Activated CD8-positive, alpha-beta memory T cell treated with anti-CD3 and anti-CD28 coated beads, Interleukin-2, amount 50 U/mL, for 4 hours (primary cell): ENCODE data around the gene SUMO4.
A peak's percentile ranks its signal among the peaks of the same experiment; 100 is the strongest.

Experiments used
- DNase-seq: peaks from one replicate; pipeline ENCODE4 v3.0.0-alpha.2; 2020

The SUMO4 gene

DNA sequence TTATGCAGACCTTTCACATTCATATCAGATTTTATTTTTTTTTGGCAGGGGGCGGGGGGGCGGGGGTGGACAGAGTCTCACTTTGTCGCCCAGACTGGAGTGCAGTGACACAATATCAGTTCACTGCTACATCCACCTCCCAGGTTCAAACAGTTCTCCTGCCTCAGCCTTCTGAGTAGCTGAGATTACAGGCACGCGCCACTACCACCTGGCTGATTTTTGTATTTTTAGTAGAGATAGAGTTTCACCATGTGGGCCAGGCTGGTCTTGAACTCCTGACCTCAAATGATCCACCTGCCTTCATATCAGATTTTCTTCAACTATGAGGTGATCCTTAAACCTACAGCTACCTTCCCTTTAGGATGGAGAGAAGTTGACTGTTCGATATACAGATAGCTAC lies 8.0 kb upstream of the SUMO4 start:
- DNase-seq = no peak

GRCh38 chr6:149392535-149392934 lies 7.5 kb upstream of the SUMO4 start:
- no peak for DNase-seq

- no peak for DNase-seq
These were observed 6.9 kb upstream of the SUMO4 start for GRCh38 chr6:149393002-149393679.

GRCh38 chr6:149395185-149395584 lies 4.9 kb upstream of the SUMO4 start:
- no peak for DNase-seq

GRCh38 chr6:149397384-149397783 lies 2.7 kb upstream of the SUMO4 start:
- DNase-seq = no peak

DNA sequence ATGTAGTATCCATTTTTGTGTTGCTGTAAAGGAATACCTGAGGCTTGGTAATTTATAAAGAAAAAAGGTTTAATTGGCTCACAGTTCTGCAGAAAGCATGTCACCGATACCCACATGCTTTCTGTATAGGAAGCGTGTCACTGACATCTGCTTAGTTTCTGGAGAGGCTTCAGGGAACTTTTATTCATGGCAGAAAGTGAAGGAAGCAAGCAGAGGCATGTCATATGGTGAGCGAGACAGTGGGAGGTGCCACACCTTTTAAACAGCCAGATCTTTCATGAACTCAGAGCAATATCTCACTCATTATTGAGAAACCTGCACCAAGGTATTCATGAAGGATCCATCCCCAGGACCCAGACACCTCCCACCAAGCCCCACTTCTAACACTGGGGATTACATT lies 3.5 kb downstream of the SUMO4 start:
- DNase-seq = no peak

DNA sequence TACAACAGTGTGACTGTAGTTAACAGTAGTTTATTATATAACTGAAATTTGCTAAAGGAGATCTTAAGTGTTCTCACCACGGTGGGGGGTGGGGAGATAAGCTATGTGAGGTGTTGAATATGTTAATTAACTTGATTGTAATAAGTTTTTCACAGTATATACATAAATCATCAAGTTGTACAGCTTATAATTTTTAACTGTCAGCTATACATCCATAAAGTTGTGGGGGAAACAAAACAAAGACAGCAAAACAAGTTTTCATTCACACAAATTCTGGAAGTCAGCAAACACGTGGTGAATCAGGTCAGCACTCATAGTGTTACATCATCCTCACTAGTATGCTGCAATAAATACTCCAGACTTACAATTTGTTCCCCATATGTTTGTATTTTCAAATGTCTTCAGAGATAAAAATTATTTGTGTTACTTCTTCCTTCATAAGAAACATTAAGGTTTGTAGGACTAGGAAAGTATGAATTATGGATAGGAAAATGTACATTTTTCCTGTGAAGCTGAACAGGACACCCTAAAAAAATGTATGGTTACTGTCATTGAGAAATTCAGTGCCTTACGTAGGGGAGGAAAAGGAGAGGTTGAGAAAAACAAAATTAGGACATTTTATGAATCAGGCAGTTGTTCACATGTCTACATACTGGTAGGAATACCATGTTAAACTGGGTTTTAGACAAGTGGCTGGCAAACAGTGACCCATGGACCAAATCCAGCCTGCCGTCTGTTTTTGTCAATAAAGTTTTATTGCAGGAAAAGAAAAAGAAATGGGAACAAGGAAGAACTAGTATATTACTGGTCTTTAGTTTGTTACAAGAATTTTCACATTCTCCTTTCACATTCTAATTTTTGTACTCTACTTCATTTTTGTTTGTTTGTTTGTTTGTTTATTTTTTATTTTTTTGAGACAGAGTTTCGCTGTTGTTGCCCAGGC lies 6.0 kb downstream of the SUMO4 start:
- no peak for DNase-seq

DNA sequence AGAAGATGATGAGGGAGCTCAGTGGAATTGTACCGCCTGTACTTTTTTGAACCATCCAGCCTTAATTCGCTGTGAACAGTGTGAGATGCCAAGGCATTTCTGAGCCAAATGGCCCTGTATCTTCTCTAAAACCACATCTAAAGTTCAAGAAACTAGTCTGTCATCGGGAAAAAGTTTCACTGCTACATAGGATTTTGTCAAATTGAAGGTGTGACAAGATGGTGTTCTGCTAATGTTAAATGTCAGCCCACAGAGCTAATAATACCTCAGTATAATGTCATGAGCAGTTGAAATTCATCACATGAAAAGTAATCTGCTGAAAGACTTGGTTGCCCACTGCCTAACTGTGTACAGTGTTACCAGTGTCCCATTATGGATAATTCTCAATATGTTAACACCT lies 9.6 kb downstream of the SUMO4 start:
- no peak for DNase-seq

DNA sequence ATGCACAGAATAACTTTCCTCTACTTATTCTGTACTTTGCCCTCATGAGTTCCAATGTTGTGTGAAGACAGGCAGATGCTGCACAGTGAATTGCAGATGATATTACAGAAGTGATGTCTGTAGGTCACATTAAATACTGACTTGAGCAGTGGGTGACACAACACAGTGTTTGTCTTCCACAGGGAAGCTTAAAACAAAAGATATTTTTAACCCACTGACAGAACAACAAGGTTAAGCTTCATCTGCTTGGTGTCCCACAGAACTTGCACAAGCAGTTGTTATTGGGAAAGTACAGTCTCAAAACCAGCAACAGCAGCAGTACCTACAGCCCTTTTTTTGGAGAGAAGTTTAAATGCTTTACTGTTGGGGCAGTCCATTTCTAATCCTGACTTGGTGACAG lies 10.5 kb downstream of the SUMO4 start:
- no peak for DNase-seq

- DNase-seq = no peak
These were observed 13.9 kb downstream of the SUMO4 start for GRCh38 chr6:149414009-149414408.

- no peak for DNase-seq
These were observed 14.8 kb downstream of the SUMO4 start for GRCh38 chr6:149414821-149415220.

GRCh38 chr6:149419696-149420404 lies 19.8 kb downstream of the SUMO4 start:
- DNase-seq = no peak

DNA sequence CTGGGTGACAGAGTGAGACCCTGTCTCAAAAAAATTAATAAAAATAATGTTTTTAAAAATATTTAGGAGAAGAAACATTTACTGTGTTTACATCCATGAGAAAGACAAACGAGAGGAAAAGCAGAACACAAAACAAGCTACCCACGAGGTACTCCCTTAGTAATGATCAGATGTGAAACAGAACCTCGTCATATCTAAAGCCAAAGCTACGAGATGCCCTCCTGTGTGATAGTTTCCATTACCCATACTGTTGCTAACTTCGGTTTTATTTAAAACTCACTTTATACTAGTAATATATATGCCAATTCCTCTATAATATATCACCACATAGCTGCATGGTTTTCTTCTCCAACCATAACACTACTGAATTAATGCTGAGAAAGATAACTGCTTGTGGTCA lies 21.1 kb downstream of the SUMO4 start:
- no peak for DNase-seq

GRCh38 chr6:149422581-149422980 lies 22.5 kb downstream of the SUMO4 start:
- DNase-seq = no peak

- no peak for DNase-seq
These were observed 23.9 kb downstream of the SUMO4 start for GRCh38 chr6:149423964-149424440.

DNA sequence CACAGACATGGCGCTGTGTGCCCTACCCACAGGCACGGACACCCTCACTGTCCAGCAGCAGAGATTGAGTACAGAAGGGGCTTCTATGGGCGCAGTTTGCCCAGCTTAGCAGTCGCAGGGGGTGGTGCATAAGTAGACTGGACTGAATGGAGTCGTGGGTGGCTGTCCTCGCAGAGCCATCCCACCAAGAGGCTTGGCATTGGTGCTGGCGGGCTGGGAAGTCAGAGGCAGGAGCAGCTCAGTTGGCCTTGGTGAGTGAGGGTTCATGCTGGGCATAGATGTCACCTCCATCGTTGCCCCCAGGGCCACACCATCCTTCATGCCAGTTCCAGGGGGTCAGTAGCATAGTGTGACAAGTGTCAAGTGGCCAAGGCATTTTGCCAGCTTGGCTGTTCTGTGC lies 25.2 kb downstream of the SUMO4 start:
- DNase-seq = no peak

DNA sequence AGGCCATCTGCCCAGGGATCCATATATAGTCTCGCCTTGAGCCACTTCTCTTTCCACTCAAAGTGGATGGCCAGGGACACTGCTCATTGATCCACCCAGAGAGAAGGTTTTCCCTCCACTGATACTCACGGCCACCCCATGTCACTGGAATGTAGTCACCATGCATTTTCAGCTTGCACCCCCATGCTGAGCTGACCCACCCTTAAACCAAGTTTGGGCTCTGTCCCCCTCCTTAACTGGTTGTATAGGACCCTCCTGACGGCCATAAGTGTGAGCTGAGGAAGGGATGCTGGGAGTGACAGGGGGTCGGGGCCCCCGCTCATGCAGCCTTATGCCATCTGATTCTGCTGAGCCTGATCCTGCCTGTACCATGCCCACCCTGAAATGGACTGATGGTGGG lies 25.7 kb downstream of the SUMO4 start:
- no peak for DNase-seq

GRCh38 chr6:149428606-149429005 lies 28.5 kb downstream of the SUMO4 start:
- no peak for DNase-seq

DNA sequence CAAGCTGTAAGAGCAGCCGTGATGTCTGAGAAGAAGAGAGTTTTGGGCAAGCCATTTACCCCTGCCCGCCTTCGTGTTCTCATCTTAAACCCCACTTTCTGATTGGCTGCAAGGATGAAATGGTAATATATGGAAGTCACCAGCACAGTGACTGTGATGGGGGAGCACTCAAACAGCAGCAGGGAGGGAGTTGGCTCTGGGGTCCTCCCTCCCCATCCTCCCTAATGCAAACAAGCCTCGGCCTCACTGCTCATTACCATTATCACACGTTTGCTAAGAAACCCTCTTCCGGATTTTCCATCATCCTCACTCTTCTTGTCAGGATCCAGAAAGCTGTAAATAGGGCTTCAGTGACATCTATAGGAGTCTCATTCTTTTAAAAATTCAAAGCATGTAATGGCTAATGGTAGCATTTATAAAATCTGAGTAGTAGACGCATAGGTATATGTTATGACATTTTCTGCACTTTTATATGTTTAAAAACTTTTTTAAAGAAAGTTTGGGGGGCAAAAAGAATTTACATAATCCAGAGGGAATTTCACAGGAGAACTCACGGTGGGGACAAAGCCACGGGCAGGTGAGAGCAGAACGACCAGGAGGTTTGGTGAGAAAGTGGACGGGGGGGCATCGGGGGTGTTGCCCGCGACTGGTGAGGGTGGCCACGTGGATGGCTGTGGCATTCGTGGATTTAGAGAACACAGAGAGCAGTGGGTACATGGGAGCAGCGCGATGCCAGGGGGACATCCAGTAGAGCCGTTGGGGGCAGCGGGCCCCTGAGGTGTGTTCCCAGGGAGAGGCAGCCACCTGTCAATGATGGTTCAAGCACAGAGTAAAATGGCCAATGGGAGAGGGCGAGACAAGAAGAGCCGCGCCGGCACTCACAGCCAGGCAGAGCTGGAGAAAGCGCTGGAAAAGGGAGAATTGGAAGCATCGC lies 29.6 kb downstream of the SUMO4 start:
- no peak for DNase-seq

- peak; percentile 91 for DNase-seq
These were observed 32.1 kb downstream of the SUMO4 start for GRCh38 chr6:149431905-149432775.

DNA sequence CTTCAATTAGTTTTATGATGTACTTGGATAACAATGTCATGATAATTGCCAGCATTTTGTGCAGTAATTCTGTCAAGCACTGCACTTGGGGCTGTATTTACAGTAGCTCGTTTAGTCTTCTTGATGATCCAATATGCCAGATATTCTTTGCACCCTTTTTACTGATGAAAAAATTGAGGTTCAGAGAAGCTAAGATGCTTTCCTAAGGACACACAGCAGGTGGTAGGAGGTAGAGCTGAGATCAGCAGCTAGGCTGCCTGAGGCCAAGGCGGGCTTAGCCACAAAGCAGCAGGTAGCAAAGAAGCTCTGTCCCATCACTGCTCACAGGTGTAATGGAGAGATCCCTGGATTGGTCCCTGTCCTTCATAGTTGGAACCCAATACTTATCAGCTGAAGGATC lies 33.3 kb downstream of the SUMO4 start:
- no peak for DNase-seq
